GM19438 (cell line): ENCODE measurements around the gene MYPOP.
A peak's percentile ranks its signal among the peaks of the same experiment; 100 is the strongest.
"Not testable (repeated sequence)": the region's sequence is repeated elsewhere in the genome, so short reads cannot be mapped to it uniquely, and the experiment has no call there.

Source experiments
- ATAC-seq: cut with Tn5 transposase; IDR thresholded peaks from one replicate; pipeline ENCODE4 v1.9.1; 2021; ENCODE audit warnings: low read depth; ENCODE audit not compliant: unreplicated experiment

The MYPOP gene

GRCh38 chr19:45911291-45911690 is 8.9 kb upstream of the MYPOP start:
- ATAC-seq = no peak

- ATAC-seq = no peak
Measured at GRCh38 chr19:45908956-45909355, 6.5 kb upstream of the MYPOP start.

GRCh38 chr19:45906221-45906620 is 3.8 kb upstream of the MYPOP start:
- ATAC-seq = no peak

- ATAC-seq = no peak
Measured at GRCh38 chr19:45905011-45905410, 2.6 kb upstream of the MYPOP start.

GRCh38 chr19:45902651-45903625 is 525 bp upstream of the MYPOP start:
- ATAC-seq = peak; percentile 82

- no peak for ATAC-seq
Measured at GRCh38 chr19:45901432-45901911, 941 bp downstream of the MYPOP start.

GRCh38 chr19:45900738-45901431 is 1.5 kb downstream of the MYPOP start:
- ATAC-seq = no peak

- ATAC-seq = no peak
Measured at GRCh38 chr19:45899919-45900589, 2.4 kb downstream of the MYPOP start.

GRCh38 chr19:45899253-45899652 is 3.2 kb downstream of the MYPOP start:
- no peak for ATAC-seq

GRCh38 chr19:45897261-45897812 is 5.1 kb downstream of the MYPOP start:
- no peak for ATAC-seq

- not testable (repeated sequence) for ATAC-seq
Measured at GRCh38 chr19:45895983-45896599, 6.3 kb downstream of the MYPOP start.

GRCh38 chr19:45895519-45895972 is 6.9 kb downstream of the MYPOP start:
- ATAC-seq = no peak

GRCh38 chr19:45890877-45891276 is 11.5 kb downstream of the MYPOP start:
- ATAC-seq = no peak

- no peak for ATAC-seq
Measured at GRCh38 chr19:45889210-45889885, 13.1 kb downstream of the MYPOP start.

GRCh38 chr19:45887200-45887710 is 15.2 kb downstream of the MYPOP start:
- no peak for ATAC-seq

GRCh38 chr19:45886427-45887199 is 15.8 kb downstream of the MYPOP start:
- peak; percentile 54 for ATAC-seq

GRCh38 chr19:45885556-45886426 is 16.6 kb downstream of the MYPOP start, which contains the start of gene IRF2BP1:
IRF2BP1 (minus strand) TSS chr19:45886141; CDS start chr19:45885774, 367 bp downstream.
- ATAC-seq = peak; percentile 38
